IPS-NIHi7 (cell line): ENCODE data around the gene COG1.

Experiments
- DNase-seq: peaks from one replicate; pipeline ENCODE4 v3.0.0; 2012; ENCODE audit warnings: mixed read lengths; ENCODE audit errors: extremely low spot score

Gene COG1

GRCh38 chr17:73228748-73229236 lies 35.9 kb downstream of the COG1 start:
- peak; percentile 51 for DNase-seq

GRCh38 chr17:73230088-73230487 lies 37.2 kb downstream of the COG1 start:
- DNase-seq: no peak

GRCh38 chr17:73231395-73231794 lies 38.5 kb downstream of the COG1 start:
- DNase-seq: peak; percentile 26

GRCh38 chr17:73231841-73232586 lies 39.2 kb downstream of the COG1 start:
- DNase-seq: peak; percentile 97

- DNase-seq: peak; percentile 64
These were observed 39.9 kb downstream of the COG1 start for GRCh38 chr17:73232587-73233373.

- DNase-seq: no peak
These were observed 41.9 kb downstream of the COG1 start for GRCh38 chr17:73234736-73235135.

GRCh38 chr17:73237714-73238113 lies 44.9 kb downstream of the COG1 start:
- DNase-seq: no peak

- DNase-seq: no peak
These were observed 47.7 kb downstream of the COG1 start for GRCh38 chr17:73240561-73240960.

GRCh38 chr17:73247726-73248125 lies 54.9 kb downstream of the COG1 start:
- no peak for DNase-seq

- DNase-seq: no peak
These were observed 55.7 kb downstream of the COG1 start for GRCh38 chr17:73248532-73248931.

GRCh38 chr17:73249700-73250099 lies 56.8 kb downstream of the COG1 start:
- DNase-seq: no peak

GRCh38 chr17:73250851-73251640 lies 58.2 kb downstream of the COG1 start:
- DNase-seq: no peak

- no peak for DNase-seq
These were observed 59.0 kb downstream of the COG1 start for GRCh38 chr17:73251871-73252270.

GRCh38 chr17:73255671-73256181 lies 62.9 kb downstream of the COG1 start:
- peak; percentile 84 for DNase-seq

- DNase-seq: no peak
These were observed 63.4 kb downstream of the COG1 start for GRCh38 chr17:73256220-73256619.

GRCh38 chr17:73257516-73257915 lies 64.7 kb downstream of the COG1 start:
- DNase-seq: no peak
